ENCODE data around the gene ARHGAP6.

DNA sequence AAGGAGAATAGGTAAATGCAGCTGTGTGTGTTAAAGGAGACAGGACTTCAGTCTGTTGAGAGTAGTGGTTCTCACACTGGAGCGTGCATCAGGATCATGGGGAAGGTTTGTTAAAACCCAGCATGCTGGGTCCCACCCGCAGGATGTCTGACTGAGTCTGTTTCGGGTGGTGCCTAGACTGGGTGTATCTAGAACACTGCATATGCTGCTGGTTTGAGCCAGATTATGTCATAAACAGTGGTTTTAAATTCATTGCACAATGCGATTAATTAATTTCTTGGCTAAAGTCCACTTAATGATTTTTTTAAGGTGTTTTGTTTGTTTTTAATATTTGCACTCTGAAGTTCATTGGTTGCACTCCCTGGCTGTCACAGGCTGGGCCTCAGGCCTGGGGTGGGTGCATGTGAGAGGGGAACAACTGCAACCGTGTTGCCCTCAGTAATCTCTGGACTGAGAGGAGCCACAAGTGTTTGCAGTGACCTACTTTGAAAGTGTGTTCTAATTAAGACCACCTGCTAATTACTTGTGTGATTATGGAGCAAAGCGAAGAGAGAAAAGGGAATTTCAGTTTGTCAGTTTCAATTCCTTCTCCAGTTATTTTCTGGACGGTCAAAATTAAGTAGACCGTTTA, 546.3 kb downstream of the ARHGAP6 start:
- TF ChIP-seq CTCF (conservative IDR thresholded peaks at IDR 0.05) (no peak), ZFX (IDR thresholded peaks at IDR 0.05) (no peak)

Data from C4-2B (cell line).